ENCODE results near the gene JDP2.

The JDP2 gene

DNA sequence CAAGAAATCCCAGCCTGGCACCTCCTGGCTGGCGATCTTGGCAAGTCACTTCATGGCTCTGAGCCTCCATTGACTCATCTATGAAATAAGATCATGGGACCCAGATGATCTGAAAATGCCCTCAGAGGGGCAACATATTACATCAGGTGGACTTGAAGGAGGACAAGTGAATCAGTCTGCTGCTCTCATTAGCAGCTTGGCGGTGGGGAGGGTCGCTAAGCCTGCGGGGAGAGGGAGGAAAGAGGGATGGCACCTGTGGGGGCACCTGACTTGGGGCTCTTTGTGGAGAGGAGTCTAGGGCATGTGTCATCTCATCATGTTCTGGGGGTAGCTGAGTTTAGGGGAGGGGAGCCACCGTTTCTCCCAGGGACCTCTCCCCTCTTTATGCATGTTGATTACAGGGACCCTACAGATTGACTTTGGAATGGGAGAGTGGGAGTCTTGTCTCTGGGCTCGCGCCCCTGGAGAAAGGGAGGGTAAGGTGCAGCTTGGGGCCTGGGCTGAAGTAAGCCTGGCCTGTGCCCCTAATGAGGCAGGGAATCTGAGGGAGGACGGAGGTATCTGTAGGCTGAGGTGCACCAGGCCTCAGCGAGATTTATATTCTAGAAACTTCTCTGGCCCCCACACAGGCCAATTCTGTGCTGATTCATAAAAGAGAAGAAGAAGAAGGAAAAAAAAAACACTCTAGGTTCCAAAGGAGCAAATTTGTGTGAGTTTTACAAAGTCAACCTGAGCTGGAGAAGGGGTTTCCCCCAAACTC is 65.2 kb downstream of the JDP2 start:
- Histone ChIP-seq H3K4me1 (ENCODE audit: control insufficient read depth, insufficient read depth, low read length, poor library complexity, severe bottlenecking) (peaks cover 7% of the 10 kb centered on the region), H3K27me3 (replicated peaks; ENCODE audit: control insufficient read depth, insufficient read depth, low read length, poor library complexity, severe bottlenecking) (no peaks in the 10 kb centered on the region), H3K9me3 (ENCODE audit: control insufficient read depth, low read length) (no peaks in the 10 kb centered on the region), H3K4me3 (ENCODE audit: insufficient read depth, low read depth, low read length, poor library complexity, severe bottlenecking) (no peak overlapping the region), H3K27ac (ENCODE audit: insufficient read depth, low read length, poor library complexity, severe bottlenecking) (no peak overlapping the region), H3K36me3 (ENCODE audit: control insufficient read depth, insufficient read depth, low read length) (no peaks in the 10 kb centered on the region)
- no peak for DNase-seq

DNA sequence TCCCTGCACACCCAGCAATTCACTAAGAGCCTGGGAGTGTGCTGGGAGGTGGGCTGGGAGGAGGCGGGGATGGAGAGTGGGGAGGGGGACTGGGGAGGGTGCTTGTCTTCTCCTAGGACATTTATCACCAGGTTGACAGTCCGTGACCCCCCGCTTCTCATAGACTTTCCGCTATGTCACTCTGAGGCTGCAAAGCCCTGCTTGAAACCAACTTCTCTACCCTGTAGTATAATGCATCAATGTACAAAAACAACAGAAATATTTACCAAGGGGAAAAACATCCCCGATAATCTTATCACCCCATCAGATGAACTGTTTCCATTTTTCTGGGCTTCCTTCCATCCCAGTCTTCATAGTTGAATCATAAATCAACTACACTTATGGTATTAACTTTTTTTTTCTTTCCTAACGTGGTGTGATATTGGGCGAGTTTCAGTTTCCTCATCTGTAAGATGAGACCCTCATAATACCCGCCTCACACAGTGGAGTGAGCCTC is 65.8 kb downstream of the JDP2 start:
- no peak overlapping the region for H3K4me3 ChIP-seq (ENCODE audit: insufficient read depth, low read depth, low read length, poor library complexity, severe bottlenecking)
- no peaks in the 10 kb centered on the region for H3K36me3 ChIP-seq (ENCODE audit: control insufficient read depth, insufficient read depth, low read length)
- H3K27me3 ChIP-seq (replicated peaks; ENCODE audit: control insufficient read depth, insufficient read depth, low read length, poor library complexity, severe bottlenecking): no peaks in the 10 kb centered on the region
- H3K27ac ChIP-seq (ENCODE audit: insufficient read depth, low read length, poor library complexity, severe bottlenecking): no peak overlapping the region
- DNase-seq: no peak
- no peaks in the 10 kb centered on the region for H3K9me3 ChIP-seq (ENCODE audit: control insufficient read depth, low read length)
- peaks cover 6% of the 10 kb centered on the region for H3K4me1 ChIP-seq (ENCODE audit: control insufficient read depth, insufficient read depth, low read length, poor library complexity, severe bottlenecking)

DNA sequence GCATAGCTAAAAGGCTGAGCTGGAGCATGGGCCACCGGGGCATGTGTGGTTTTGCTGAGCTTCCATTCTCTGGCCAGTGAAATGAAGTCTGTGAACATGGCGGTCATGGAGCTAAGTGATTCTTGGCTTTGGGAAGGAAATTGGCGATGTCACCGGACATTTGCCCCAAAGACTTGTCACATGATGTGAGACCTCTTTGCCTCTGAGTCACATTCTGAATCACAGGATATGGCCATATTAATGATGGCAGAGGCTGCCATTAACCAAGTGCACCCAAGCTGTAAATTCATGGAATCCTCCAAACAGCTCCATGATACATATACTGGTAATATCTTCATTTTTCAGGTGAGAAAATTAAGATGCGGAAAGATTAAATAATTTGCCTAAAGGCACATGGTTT is 67.1 kb downstream of the JDP2 start:
- H3K4me1 ChIP-seq (ENCODE audit: control insufficient read depth, insufficient read depth, low read length, poor library complexity, severe bottlenecking): peaks cover 3% of the 10 kb centered on the region
- no peak overlapping the region for H3K27ac ChIP-seq (ENCODE audit: insufficient read depth, low read length, poor library complexity, severe bottlenecking)
- H3K27me3 ChIP-seq (replicated peaks; ENCODE audit: control insufficient read depth, insufficient read depth, low read length, poor library complexity, severe bottlenecking): no peaks in the 10 kb centered on the region
- no peaks in the 10 kb centered on the region for H3K9me3 ChIP-seq (ENCODE audit: control insufficient read depth, low read length)
- DNase-seq: no peak
- no peak overlapping the region for H3K4me3 ChIP-seq (ENCODE audit: insufficient read depth, low read depth, low read length, poor library complexity, severe bottlenecking)
- H3K36me3 ChIP-seq (ENCODE audit: control insufficient read depth, insufficient read depth, low read length): no peaks in the 10 kb centered on the region

DNA sequence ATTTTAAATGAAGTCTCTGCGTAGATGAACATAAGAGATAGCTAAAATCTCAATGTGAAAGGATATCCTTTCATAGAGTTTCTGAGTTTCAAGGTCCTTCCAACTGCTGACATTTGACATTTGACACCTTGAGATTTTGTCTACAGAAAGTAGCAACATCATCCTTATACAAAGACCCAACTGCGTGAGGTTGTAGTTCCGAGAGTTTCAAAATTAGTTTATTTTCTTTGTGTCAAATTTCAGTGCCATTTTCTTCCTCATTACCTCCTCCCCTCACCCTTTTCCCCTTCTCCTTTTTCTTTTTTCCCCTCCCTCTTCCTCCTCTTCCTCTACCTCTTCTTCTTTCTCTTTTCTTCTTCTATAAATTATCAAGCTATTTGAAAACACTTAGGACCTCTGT is 67.6 kb downstream of the JDP2 start:
- Histone ChIP-seq H3K9me3 (ENCODE audit: control insufficient read depth, low read length) (no peaks in the 10 kb centered on the region), H3K36me3 (ENCODE audit: control insufficient read depth, insufficient read depth, low read length) (no peaks in the 10 kb centered on the region), H3K4me1 (ENCODE audit: control insufficient read depth, insufficient read depth, low read length, poor library complexity, severe bottlenecking) (peaks cover 3% of the 10 kb centered on the region), H3K27me3 (replicated peaks; ENCODE audit: control insufficient read depth, insufficient read depth, low read length, poor library complexity, severe bottlenecking) (no peaks in the 10 kb centered on the region), H3K27ac (ENCODE audit: insufficient read depth, low read length, poor library complexity, severe bottlenecking) (no peak overlapping the region), H3K4me3 (ENCODE audit: insufficient read depth, low read depth, low read length, poor library complexity, severe bottlenecking) (no peak overlapping the region)
- DNase-seq: no peak

- Histone ChIP-seq H3K27ac (ENCODE audit: insufficient read depth, low read length, poor library complexity, severe bottlenecking) (no peak overlapping the region), H3K36me3 (ENCODE audit: control insufficient read depth, insufficient read depth, low read length) (no peaks in the 10 kb centered on the region), H3K9me3 (ENCODE audit: control insufficient read depth, low read length) (no peaks in the 10 kb centered on the region), H3K4me3 (ENCODE audit: insufficient read depth, low read depth, low read length, poor library complexity, severe bottlenecking) (no peak overlapping the region), H3K27me3 (replicated peaks; ENCODE audit: control insufficient read depth, insufficient read depth, low read length, poor library complexity, severe bottlenecking) (no peaks in the 10 kb centered on the region), H3K4me1 (ENCODE audit: control insufficient read depth, insufficient read depth, low read length, poor library complexity, severe bottlenecking) (peaks cover 3% of the 10 kb centered on the region)
- no peak for DNase-seq
Measured at GRCh38 chr14:75495882-75496281, 68.1 kb downstream of the JDP2 start.

DNA sequence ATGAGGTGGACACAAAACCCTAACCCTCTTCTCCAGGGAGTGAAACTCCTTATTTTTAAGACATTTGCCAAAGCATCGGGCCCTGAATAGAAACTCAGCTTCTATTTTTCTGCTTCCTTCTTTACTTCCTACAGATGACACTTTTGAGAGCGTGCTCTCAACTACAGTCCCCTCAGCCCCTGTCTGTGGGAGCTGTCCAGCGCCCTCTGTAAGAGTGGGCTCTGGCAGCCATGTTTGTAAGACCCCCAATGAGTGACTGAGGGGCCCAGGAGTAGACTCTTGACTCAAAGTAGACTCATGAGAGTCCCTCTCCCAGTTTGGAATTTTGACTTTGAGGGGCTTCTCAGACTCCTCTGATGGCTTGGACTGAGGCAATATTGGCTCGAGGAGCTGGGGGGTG is 68.9 kb downstream of the JDP2 start:
- H3K27ac ChIP-seq (ENCODE audit: insufficient read depth, low read length, poor library complexity, severe bottlenecking): no peak overlapping the region
- no peaks in the 10 kb centered on the region for H3K27me3 ChIP-seq (replicated peaks; ENCODE audit: control insufficient read depth, insufficient read depth, low read length, poor library complexity, severe bottlenecking)
- no peak overlapping the region for H3K4me3 ChIP-seq (ENCODE audit: insufficient read depth, low read depth, low read length, poor library complexity, severe bottlenecking)
- peaks cover 3% of the 10 kb centered on the region for H3K4me1 ChIP-seq (ENCODE audit: control insufficient read depth, insufficient read depth, low read length, poor library complexity, severe bottlenecking)
- no peak for DNase-seq
- no peaks in the 10 kb centered on the region for H3K9me3 ChIP-seq (ENCODE audit: control insufficient read depth, low read length)
- H3K36me3 ChIP-seq (ENCODE audit: control insufficient read depth, insufficient read depth, low read length): no peaks in the 10 kb centered on the region

- Histone ChIP-seq H3K27me3 (replicated peaks; ENCODE audit: control insufficient read depth, insufficient read depth, low read length, poor library complexity, severe bottlenecking) (no peaks in the 10 kb centered on the region), H3K4me3 (ENCODE audit: insufficient read depth, low read depth, low read length, poor library complexity, severe bottlenecking) (no peak overlapping the region)
- no peak for DNase-seq
Measured at GRCh38 chr14:75497191-75497590, 69.4 kb downstream of the JDP2 start.

DNA sequence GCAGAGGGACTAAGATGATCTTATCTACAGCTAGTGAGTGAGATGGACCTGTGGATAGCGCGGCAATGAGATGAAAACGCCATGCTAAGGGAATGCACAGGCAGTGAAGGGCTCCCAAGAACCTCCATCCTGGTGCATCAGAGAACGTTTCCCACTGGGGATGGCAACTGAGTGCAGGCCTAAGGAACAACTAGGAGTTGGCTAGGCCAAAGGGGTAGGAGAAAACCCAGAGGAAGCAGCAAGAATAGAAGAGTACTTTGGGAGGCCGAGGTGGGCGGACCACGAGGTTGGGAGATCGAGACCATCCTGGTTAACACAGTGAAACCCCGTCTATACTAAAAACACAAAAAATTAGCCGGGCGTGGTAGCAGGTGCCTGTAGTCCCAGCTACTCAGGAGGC is 69.9 kb downstream of the JDP2 start:
- no peaks in the 10 kb centered on the region for H3K27me3 ChIP-seq (replicated peaks; ENCODE audit: control insufficient read depth, insufficient read depth, low read length, poor library complexity, severe bottlenecking)
- H3K4me3 ChIP-seq (ENCODE audit: insufficient read depth, low read depth, low read length, poor library complexity, severe bottlenecking): no peak overlapping the region
- peaks cover 3% of the 10 kb centered on the region for H3K4me1 ChIP-seq (ENCODE audit: control insufficient read depth, insufficient read depth, low read length, poor library complexity, severe bottlenecking)
- DNase-seq: no peak
- no peaks in the 10 kb centered on the region for H3K9me3 ChIP-seq (ENCODE audit: control insufficient read depth, low read length)
- H3K27ac ChIP-seq (ENCODE audit: insufficient read depth, low read length, poor library complexity, severe bottlenecking): no peak overlapping the region
- H3K36me3 ChIP-seq (ENCODE audit: control insufficient read depth, insufficient read depth, low read length): no peaks in the 10 kb centered on the region

More at GRCh38 chr14:75497191-75497590, 69.4 kb downstream of the JDP2 start:
- no peaks in the 10 kb centered on the region for H3K36me3 ChIP-seq (ENCODE audit: control insufficient read depth, insufficient read depth, low read length)
- no peaks in the 10 kb centered on the region for H3K9me3 ChIP-seq (ENCODE audit: control insufficient read depth, low read length)
- H3K4me1 ChIP-seq (ENCODE audit: control insufficient read depth, insufficient read depth, low read length, poor library complexity, severe bottlenecking): peaks cover 3% of the 10 kb centered on the region
- H3K27ac ChIP-seq (ENCODE audit: insufficient read depth, low read length, poor library complexity, severe bottlenecking): no peak overlapping the region

GRCh38 chr14:75499084-75499875 is 71.5 kb downstream of the JDP2 start:
- Histone ChIP-seq H3K27me3 (replicated peaks; ENCODE audit: control insufficient read depth, insufficient read depth, low read length, poor library complexity, severe bottlenecking) (no peaks in the 10 kb centered on the region), H3K9me3 (ENCODE audit: control insufficient read depth, low read length) (no peaks in the 10 kb centered on the region), H3K4me3 (ENCODE audit: insufficient read depth, low read depth, low read length, poor library complexity, severe bottlenecking) (no peak overlapping the region), H3K27ac (ENCODE audit: insufficient read depth, low read length, poor library complexity, severe bottlenecking) (no peak overlapping the region), H3K36me3 (ENCODE audit: control insufficient read depth, insufficient read depth, low read length) (no peaks in the 10 kb centered on the region), H3K4me1 (ENCODE audit: control insufficient read depth, insufficient read depth, low read length, poor library complexity, severe bottlenecking) (peaks cover 3% of the 10 kb centered on the region)
- DNase-seq: no peak

GRCh38 chr14:75501080-75501479 is 73.3 kb downstream of the JDP2 start:
- DNase-seq: no peak
- no peaks in the 10 kb centered on the region for H3K27me3 ChIP-seq (replicated peaks; ENCODE audit: control insufficient read depth, insufficient read depth, low read length, poor library complexity, severe bottlenecking)

More at GRCh38 chr14:75501080-75501479, 73.3 kb downstream of the JDP2 start:
- H3K9me3 ChIP-seq (ENCODE audit: control insufficient read depth, low read length): no peaks in the 10 kb centered on the region
- H3K4me3 ChIP-seq (ENCODE audit: insufficient read depth, low read depth, low read length, poor library complexity, severe bottlenecking): no peak overlapping the region
- peaks cover 3% of the 10 kb centered on the region for H3K4me1 ChIP-seq (ENCODE audit: control insufficient read depth, insufficient read depth, low read length, poor library complexity, severe bottlenecking)
- H3K27ac ChIP-seq (ENCODE audit: insufficient read depth, low read length, poor library complexity, severe bottlenecking): no peak overlapping the region
- H3K36me3 ChIP-seq (ENCODE audit: control insufficient read depth, insufficient read depth, low read length): no peaks in the 10 kb centered on the region
